HG02943 (cell line): ENCODE measurements around the gene ABT1.
A peak's percentile ranks its signal among the peaks of the same experiment; 100 is the strongest.
"Not testable (repeated sequence)": the region's sequence is repeated elsewhere in the genome, so short reads cannot be mapped to it uniquely, and the experiment has no call there.

Experiments used
- ATAC-seq: cut with Tn5 transposase; IDR thresholded peaks from one replicate; pipeline ENCODE4 v1.9.1; 2021; ENCODE audit warnings: mild to moderate bottlenecking, low read depth, moderate library complexity; ENCODE audit not compliant: unreplicated experiment

Gene ABT1

DNA sequence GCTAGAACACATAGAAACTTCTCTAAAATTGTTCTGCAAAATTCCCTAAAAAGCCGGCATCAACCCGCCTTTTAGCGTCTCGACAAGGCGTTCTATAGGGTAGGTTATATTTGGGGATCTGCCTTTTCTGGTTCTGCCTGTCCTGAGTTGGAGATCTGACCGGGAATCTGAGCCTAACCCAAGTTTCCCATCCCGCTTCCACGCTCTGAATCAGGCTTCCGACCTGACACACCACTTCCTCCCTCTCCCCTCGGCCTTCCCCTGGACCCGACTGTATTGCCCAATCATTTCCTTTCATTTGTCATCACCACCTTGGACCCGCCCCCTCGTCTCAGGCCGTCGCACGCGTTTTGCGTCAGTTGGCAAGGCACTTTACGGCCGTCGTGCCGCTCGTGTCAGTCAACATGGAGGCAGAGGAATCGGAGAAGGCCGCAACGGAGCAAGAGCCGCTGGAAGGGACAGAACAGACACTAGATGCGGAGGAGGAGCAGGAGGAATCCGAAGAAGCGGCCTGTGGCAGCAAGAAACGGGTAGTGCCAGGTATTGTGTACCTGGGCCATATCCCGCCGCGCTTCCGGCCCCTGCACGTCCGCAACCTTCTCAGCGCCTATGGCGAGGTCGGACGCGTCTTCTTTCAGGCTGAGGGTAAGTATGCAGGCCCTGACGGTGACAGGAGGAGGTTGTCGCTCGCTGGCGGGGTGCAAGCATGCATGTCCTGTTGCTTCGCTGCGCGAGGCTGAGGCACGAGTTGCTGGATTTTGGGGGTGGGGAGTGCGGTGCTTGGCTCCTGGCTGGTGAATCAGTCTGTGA lies at the start of gene ABT1:
TSS of gene ABT1 (plus strand) at position 375 of the 810 bp plus-strand sequence. CDS start at position 405, 30 bp downstream.
- peak; percentile 73 for ATAC-seq

GRCh38 chr6:26547363-26547762 lies 49.4 kb upstream of the ABT1 start:
- not testable (repeated sequence) for ATAC-seq

DNA sequence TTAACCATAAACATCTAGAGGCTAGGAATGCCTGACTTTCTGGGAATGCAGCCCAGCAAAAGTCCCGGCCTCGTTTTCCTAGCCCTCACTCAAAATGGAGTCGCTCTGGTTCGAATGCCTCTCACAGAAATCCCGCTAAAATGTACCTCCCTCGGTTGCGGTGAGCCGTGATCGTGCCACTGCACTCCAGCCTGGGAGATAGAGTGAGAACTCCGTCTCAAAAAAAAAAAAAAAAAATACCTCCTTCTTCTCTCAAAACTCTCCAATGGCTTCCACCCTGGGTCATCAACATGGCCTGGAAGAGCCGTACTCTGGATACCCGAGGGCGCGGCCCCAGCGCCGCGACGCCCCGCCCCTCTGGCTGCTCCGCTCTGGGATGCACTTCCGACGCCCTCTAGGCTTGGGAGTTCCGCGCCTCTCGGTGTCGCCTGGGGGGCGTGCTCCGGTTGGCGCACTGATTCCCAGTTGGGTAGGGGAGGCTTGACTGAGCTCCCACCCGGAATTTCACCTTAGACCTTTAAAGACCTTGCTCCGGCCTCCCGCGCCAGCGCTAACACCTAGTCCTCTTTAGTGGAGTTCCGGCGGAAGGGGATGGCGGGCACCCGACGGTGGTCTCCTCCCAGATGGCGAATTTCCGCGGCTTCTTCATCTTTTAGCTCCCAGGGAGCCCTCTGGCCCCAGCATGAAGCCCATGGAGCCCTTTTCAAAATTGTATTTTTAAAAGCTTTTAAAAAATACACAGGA lies 46.3 kb upstream of the ABT1 start:
- no peak for ATAC-seq

DNA sequence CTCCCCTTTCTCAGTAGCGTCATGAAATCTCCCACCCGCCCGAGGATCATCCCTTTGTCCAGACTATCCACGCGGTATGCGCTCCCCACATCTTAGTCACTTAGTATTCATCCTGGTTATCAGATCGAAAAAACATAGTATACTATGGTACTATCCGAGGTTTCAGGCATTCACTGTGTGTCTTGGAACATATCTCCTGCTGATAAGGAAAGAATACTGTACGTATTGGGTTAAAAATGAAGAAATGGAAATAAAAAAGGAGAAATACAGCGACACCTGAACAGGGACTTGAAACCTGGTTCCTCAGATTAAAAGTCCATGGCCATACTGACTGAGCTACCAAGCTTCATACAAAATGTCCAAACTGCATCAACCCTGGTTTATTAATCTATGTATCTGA lies 44.5 kb upstream of the ABT1 start:
- no peak for ATAC-seq

DNA sequence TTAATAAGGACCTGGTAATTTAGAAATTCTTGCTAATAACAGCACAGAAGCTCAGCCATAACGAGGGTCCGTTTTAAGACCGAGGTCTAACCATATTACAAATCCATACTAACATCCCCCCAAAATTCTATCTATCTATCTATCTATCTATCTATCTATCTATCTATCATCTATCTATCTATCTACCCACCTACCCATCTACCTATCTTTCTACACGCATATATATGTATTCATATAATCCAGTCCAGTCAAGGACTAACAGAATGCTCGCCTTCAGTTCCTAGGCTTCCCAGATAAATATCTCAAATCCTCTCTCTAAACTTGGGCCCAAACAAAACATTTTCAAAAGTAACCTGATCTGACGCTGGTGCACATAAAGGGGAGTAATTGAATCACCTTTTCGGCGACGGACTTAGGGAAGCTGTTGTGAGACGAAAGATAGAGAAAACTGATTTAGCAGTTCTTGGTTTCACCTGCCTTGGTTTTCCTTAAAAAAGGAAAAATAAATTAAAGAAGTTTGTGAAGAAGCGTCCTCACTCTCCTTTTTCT lies 44.0 kb upstream of the ABT1 start:
- ATAC-seq = no peak

DNA sequence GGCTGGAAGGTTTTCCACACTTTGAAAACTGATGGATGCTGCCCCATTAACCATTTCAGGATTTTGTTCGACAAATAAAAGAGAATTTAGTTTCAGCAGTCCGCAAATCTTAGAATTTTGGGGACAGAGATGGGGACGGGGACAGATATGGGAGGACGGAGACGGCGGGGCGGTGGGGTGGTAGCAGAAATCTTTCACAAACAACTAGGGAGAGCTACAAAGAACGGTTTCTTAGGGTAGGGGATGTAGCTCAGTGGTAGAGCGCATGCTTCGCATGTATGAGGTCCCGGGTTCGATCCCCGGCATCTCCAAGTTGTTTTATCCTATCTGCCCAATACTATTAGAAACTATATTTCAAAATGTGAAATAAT lies 43.5 kb upstream of the ABT1 start:
- peak; percentile 36 for ATAC-seq

DNA sequence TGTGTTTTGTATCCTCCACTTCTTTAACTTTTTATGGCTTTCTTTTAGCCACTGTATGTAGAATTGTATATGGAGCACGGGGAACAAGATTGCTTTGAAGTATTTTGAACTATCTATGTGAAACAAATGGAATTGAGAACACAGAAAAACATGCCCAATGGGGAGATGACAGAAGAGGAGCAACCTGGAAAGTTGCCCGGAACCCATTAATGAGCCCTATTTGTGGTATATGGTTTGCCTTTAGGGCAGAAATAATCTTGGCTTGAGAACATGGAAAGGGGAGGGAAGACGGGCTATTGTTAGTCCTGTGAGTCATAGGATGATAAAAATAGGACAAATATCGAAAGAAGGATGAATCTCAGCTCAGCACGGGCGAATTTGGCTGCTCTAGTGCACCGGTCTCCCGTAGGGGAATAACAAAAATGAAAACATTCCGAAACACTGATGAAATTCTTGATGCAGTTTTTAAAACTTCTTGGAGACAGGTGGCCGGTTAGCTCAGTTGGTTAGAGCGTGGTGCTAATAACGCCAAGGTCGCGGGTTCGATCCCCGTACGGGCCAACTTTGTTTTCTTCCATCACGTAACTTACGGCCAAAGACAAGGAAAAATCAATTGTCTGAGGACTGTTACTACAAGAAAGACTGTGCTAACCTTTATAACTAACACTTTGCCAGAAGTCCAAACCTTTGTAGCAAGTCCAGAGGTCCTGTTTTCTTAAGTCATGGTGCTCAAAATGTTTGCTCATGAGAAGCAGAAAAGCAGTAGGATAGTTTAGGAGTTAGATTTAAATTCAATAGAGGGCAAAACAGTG lies 42.9 kb upstream of the ABT1 start:
- ATAC-seq = peak; percentile 37

GRCh38 chr6:26554447-26554696 lies 42.4 kb upstream of the ABT1 start:
- ATAC-seq = no peak

- no peak for ATAC-seq
These were observed 41.9 kb upstream of the ABT1 start for GRCh38 chr6:26554697-26555504.

DNA sequence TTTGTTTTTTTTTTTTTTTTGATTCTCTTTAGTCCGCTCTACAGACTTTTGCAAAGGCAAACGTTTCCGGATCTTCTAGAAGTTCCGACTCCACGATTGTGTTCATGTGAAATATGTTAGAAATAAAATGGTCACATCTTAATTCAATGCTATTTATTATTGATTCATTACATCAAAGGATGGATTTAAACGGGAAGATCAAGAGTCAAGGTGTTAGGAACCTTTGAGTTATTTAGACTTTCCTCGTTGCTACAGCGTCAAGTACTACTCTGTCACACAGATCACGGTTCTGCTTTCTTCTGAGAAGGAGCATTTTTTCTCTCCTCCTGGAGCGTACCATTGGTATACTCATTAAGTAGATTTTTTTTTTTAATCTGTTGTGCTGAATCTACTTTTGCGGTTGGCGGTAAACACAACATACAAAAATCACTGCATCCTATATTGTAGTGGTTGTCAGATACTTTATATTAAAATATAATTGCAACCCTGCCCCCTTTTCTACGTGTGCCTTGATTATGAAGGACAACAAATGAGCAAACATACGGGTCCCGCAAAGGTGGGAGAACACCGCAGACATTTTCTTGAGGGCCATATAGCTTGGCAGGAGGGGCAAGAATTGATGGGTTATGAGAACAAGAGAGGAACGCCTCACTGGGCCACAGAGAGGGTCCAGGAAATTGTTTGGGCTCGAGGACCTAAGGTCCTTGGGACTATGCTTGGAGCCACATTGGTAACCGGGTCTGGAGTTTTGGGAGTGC lies 41.1 kb upstream of the ABT1 start:
- ATAC-seq = no peak

GRCh38 chr6:26556263-26557070 lies 40.3 kb upstream of the ABT1 start:
- ATAC-seq = no peak

DNA sequence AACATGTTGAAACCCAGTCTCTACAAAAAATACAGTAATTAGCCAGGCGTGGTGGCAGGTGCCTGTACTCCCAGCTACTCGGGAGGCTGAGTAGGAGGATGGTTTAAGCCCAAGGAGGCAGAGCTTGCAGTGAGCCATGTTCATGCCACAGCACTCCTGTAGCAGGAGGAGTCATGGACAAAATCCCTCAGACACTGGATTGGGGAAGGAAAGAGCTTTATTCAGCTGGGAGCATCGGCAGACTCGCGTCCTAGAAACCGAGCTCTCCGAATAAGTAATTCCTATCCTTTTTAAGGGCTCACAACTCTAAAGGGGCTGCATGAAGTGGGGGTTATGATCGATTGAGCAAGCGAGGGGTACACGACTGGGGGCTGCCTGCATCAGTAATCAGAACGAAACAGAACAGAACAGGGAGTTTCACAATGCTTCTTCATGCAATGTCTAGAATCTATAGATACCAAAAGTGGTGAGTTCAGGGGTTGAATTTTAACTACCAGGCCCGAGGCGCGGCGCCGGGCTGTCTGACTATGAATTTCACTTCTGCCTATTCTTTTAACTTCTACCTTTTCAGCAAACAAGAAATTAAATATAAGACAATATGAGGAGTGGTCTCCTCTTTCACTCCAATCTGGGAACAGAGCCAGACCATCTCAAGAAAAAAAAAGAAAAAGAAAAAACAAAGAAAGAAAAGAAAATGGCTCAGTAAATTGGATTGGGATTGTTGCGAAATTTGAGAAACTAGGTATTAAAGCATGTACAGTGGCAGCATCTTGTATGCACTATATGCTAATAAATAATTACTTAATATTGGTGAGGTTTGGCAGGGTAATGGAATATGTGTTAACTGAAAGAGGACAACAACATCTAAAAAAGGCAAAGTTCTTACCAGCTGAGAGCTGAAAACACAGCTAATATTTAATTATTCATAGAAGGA lies 35.0 kb upstream of the ABT1 start:
- peak; percentile 68 for ATAC-seq

- ATAC-seq = no peak
These were observed 33.3 kb upstream of the ABT1 start for GRCh38 chr6:26563488-26563887.

DNA sequence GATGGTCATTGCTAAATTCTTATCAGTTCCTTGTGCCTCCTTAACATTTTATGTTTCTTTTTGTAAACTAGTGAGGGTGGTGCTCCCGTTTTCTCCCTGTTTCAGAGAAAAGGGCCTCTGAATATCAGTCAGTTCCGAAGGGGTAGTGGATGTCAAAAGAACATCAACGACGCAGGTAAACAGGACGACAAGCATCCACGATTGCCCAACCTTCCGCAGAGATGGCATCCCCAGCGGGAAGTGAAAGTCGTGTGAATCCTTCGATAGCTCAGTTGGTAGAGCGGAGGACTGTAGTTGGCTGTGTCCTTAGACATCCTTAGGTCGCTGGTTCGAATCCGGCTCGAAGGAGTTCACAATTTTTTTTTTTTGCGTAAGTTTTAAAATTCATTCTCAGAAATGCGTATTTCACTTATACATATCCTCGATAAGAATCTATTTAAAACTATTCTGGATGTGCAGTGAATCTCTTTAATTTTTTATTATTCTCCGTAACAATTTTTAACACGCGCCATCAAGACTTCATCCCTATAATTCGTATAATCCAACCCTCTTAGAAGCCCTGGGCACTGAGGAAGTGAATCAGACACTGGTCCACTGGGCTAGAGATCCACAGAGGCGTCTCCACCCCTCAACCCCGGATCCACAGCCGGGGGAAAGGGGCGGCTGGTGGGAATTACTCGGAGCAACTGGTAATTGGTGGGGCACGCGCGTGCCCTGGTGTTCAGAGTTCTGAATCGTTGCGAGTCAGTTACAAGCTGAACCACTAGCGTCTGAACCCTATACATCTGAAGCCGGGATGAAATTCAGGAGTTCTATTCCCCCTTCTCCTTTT lies 27.9 kb upstream of the ABT1 start:
- no peak for ATAC-seq

- no peak for ATAC-seq
These were observed 27.4 kb upstream of the ABT1 start for GRCh38 chr6:26569433-26569764.

GRCh38 chr6:26570027-26570809 lies 26.5 kb upstream of the ABT1 start:
- ATAC-seq = no peak
